Calu3 (cell line): ENCODE results near the gene PPM1H. TPM values are rescaled to one million over a fixed set of nuclear protein-coding genes. Genes with fewer than 3 reads are reported as not detected.

Experiments
- BruUV-seq: library from RNA; stranded (reverse); fragments of 400-500 nt; replicated peaks from 2 replicates; lab custom pipeline; 2021; lab: Mats Ljungman, UMichigan
- CTCF ChIA-PET: fragments of 300-600 bp; sonication (Branson Sonifier 250); formaldehyde crosslinking; loops from one replicate; lab custom pipeline; 2022; ENCODE audit warnings: antibody characterized with exemption; lab: Charles Lee
- DNase-seq: peaks from one replicate; pipeline ENCODE4 v3.0.0; 2022
- H3K27ac Mint-ChIP-seq: one replicate; pipeline ENCODE4 v1.8.0; 2022; ENCODE audit warnings: mixed read lengths; ENCODE audit not compliant: unreplicated experiment
- H3K27me3 Mint-ChIP-seq: one replicate; pipeline ENCODE4 v1.8.0; 2022; ENCODE audit warnings: mixed read lengths; ENCODE audit not compliant: unreplicated experiment
- H3K36me3 Mint-ChIP-seq: one replicate; pipeline ENCODE4 v1.8.0; 2022; ENCODE audit warnings: mild to moderate bottlenecking, moderate library complexity, mixed read lengths; ENCODE audit not compliant: insufficient read depth, unreplicated experiment
- H3K4me1 Mint-ChIP-seq: one replicate; pipeline ENCODE4 v1.8.0; 2022; ENCODE audit warnings: mild to moderate bottlenecking, low read depth, mixed read lengths; ENCODE audit not compliant: unreplicated experiment
- H3K4me3 Mint-ChIP-seq: one replicate; pipeline ENCODE4 v1.8.0; 2022; ENCODE audit warnings: mild to moderate bottlenecking, low read depth, moderate library complexity, mixed read lengths; ENCODE audit not compliant: unreplicated experiment
- H3K9me3 Mint-ChIP-seq: one replicate; pipeline ENCODE4 v1.8.0; 2022; ENCODE audit warnings: low read depth, mixed read lengths; ENCODE audit not compliant: unreplicated experiment
- intact Hi-C: fragments of 100-400 bp; cut with micrococcal nuclease; formaldehyde crosslinking; loops from one replicate; pipeline ENCODE4 v1.10.0; 2022; ENCODE audit not compliant: unreplicated experiment
- total RNA-seq: library from RNA; stranded (reverse); gene quantifications from 2 replicates; pipeline ENCODE4 v1.2.3, GENCODE V29; 2022
- TF ChIP-seq, protein P1 (sequence below): fragments of 200-600 bp; IDR thresholded peaks from one replicate; pipeline ENCODE4 v1.8.0; 2022; ENCODE audit warnings: antibody characterized with exemption; ENCODE audit not compliant: unreplicated experiment

The PPM1H gene
- total RNA-seq, 1 experiment from 2014 or later, result 36.7 TPM

DNA sequence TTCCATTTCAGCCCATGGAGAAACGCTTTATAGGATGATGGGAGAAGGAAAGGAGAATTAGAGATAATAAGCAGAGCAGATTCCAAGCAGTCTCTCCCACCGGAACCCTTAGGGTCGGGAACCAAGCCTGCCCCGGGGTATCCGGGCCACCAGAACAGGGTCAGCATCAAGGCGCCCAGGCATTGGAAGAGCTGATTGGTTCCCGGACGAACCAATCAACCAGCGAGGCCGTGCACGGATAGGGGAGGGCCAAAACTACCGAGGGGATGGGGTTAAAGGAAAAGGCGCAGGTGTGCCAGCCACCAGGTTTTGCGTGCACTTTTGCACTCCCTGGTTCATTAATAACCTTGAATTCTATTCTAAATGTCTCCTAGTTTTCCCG is 1.7 kb downstream of the PPM1H start:
- TSS peak; percentile 43 for BruUV-seq
- CTCF ChIA-PET, result interaction anchor here (0.5 to 3.7 kb wide), 12 partner anchors 12 to 1008 kb away, joined by 3 to 19 read pairs (median 4); no protein-coding TSS in a partner anchor
- no peaks in the 10 kb centered on the region for H3K27me3 Mint-ChIP-seq
- H3K27ac Mint-ChIP-seq, result peak overlapping the region; percentile 59
- peak; percentile 74 for DNase-seq
- peaks cover 49% of the 10 kb centered on the region for H3K4me1 Mint-ChIP-seq
- H3K36me3 Mint-ChIP-seq, result peaks cover 27% of the 10 kb centered on the region
- H3K9me3 Mint-ChIP-seq, result no peaks in the 10 kb centered on the region
- intact Hi-C loops, result loop anchor here (5.0 kb wide), 1 partner anchor 86 kb away; no protein-coding TSS in a partner anchor
- TF ChIP-seq, protein P1, sequence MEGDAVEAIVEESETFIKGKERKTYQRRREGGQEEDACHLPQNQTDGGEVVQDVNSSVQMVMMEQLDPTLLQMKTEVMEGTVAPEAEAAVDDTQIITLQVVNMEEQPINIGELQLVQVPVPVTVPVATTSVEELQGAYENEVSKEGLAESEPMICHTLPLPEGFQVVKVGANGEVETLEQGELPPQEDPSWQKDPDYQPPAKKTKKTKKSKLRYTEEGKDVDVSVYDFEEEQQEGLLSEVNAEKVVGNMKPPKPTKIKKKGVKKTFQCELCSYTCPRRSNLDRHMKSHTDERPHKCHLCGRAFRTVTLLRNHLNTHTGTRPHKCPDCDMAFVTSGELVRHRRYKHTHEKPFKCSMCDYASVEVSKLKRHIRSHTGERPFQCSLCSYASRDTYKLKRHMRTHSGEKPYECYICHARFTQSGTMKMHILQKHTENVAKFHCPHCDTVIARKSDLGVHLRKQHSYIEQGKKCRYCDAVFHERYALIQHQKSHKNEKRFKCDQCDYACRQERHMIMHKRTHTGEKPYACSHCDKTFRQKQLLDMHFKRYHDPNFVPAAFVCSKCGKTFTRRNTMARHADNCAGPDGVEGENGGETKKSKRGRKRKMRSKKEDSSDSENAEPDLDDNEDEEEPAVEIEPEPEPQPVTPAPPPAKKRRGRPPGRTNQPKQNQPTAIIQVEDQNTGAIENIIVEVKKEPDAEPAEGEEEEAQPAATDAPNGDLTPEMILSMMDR, result no peak
- peak overlapping the region; percentile 76 for H3K4me3 Mint-ChIP-seq

DNA sequence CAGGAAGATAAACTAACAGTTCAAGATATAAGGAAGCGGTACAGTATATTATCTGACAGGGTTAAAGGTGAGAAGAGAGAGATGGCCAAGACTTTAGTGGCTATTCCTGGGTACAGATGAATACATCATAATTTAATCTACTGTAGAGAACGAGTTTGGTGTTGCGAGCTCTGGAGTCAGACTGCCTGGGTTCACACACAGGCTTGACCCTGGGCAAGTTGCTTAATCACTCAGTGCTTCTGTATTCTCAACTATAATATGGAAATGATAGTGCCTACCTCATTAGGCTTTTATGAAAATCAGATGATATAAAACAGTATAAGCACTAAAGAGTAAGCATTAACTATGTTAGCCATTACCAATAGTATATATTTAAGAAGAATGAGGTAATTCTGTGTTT is 3.5 kb downstream of the PPM1H start:
- peak overlapping the region; percentile 24 for H3K4me3 Mint-ChIP-seq
- H3K27ac Mint-ChIP-seq, result peak overlapping the region; percentile 52
- peaks cover 27% of the 10 kb centered on the region for H3K36me3 Mint-ChIP-seq
- H3K4me1 Mint-ChIP-seq, result peaks cover 50% of the 10 kb centered on the region
- H3K9me3 Mint-ChIP-seq, result no peaks in the 10 kb centered on the region
- intact Hi-C loops, result loop anchor here (2.0 to 5.0 kb wide), 2 partner anchors 31 to 84 kb away; no protein-coding TSS in a partner anchor
- H3K27me3 Mint-ChIP-seq, result no peaks in the 10 kb centered on the region
- CTCF ChIA-PET, result interaction anchor here (0.8 kb wide), 1 partner anchor 137 kb away, joined by 3 read pairs; no protein-coding TSS in a partner anchor
- TF ChIP-seq, protein P1, result no peak
- no TSS peak for BruUV-seq
- no peak for DNase-seq

DNA sequence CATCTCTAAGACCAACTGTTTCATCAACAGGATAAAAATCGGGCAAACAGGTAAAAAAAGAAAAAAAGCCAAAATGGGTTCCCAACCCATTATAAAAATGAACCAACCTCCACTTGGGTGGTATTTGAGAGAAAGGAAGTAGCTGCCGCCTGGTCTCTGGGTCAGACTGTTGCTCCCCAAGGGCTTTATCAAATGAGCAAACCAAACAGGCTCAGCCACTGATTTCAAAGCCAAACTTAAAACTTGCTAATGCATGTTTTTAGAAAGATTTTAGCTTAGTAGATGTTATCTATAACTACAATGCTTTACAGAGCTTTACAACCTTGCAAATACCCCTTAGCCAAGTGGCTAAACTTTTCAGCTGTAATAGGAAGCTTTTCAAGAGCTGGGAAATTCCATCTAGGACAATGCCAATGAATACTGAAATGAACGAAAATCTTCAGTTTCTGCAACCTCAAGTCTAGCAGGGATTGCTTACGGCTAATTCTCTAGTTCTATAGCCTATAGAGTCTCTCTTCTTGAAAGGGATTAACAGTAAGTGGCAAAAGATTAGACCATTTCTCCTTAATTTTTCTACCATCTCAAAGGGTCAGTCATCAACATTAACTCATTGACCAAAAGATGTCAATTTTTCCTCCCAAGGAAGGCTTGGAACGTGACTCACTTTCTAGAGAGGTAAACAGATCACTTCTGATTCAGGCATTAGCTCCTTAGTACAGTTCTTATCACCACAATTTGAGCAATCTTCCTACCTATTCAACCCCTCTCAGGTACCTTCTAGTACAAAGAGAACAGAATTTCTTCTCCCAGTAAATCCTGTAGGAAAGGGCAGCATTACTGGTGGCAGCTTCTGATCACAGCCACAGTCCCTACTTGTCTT is 4.2 kb downstream of the PPM1H start:
- BruUV-seq, result no TSS peak
- H3K36me3 Mint-ChIP-seq, result peaks cover 27% of the 10 kb centered on the region
- CTCF ChIA-PET, result interaction anchor here (0.7 to 0.8 kb wide), 2 partner anchors 138 to 170 kb away, joined by 3 read pairs; no protein-coding TSS in a partner anchor
- H3K27me3 Mint-ChIP-seq, result no peaks in the 10 kb centered on the region
- intact Hi-C loops, result loop anchor here (2.0 to 5.0 kb wide), 2 partner anchors 30 to 83 kb away; no protein-coding TSS in a partner anchor
- TF ChIP-seq, protein P1, result no peak
- peaks cover 50% of the 10 kb centered on the region for H3K4me1 Mint-ChIP-seq
- H3K9me3 Mint-ChIP-seq, result no peaks in the 10 kb centered on the region
- peak overlapping the region; percentile 24 for H3K4me3 Mint-ChIP-seq
- DNase-seq, result no peak
- peak overlapping the region; percentile 52 for H3K27ac Mint-ChIP-seq

DNA sequence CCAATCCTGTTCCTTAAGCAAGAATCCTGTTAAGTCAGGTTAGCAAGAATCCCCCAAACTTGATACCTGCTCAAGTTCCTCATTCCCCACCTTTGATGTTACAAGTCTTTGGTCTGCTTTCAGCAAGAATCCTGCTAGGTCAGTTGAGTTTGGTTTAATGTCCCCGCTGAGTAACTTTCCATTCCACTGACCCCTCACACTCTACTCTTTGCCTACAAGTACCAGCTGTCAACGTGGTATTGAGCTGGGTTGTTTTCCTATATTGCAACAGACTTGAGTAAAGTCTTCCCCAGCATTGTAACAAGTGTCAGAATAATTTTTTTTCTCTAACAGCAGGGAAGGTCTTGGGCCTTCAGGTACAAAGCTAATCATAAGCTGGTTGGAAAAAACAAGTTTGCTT is 6.3 kb downstream of the PPM1H start:
- H3K4me1 Mint-ChIP-seq, result peaks cover 50% of the 10 kb centered on the region

More for the DNA sequence above, 6.3 kb downstream of the PPM1H start:
- H3K9me3 Mint-ChIP-seq, result no peaks in the 10 kb centered on the region
- no peak overlapping the region for H3K4me3 Mint-ChIP-seq
- no TSS peak for BruUV-seq
- no peak overlapping the region for H3K27ac Mint-ChIP-seq
- TF ChIP-seq, protein P1, result no peak
- H3K27me3 Mint-ChIP-seq, result no peaks in the 10 kb centered on the region
- intact Hi-C loops, result loop anchor here (5.0 kb wide), 1 partner anchor 36 kb away; no protein-coding TSS in a partner anchor
- H3K36me3 Mint-ChIP-seq, result peaks cover 10% of the 10 kb centered on the region
- DNase-seq, result peak; percentile 22
- CTCF ChIA-PET, result interaction anchor here (0.8 kb wide), 1 partner anchor 24 kb away, joined by 3 read pairs; no protein-coding TSS in a partner anchor
